GM12878 (cell line): Measurements from ENCODE around the gene FBXL16. TPM values are rescaled to one million over a fixed set of nuclear protein-coding genes. Genes with fewer than 3 reads are reported as not detected.

Source experiments
- ATAC-seq: fragments of 200-7000 bp; cut with Tn5 transposase; 3 replicates; pipeline ENCODE4 v1.9.1; 2020; ENCODE audit warnings: mild to moderate bottlenecking, moderate library complexity
- BruUV-seq: library from RNA; stranded (reverse); fragments of 400-500 nt; replicated peaks from 2 replicates; lab custom pipeline; 2021; lab: Mats Ljungman, UMichigan
- CTCF ChIA-PET: fragments of 300-600 bp; sonication (Branson Sonifier 250); formaldehyde crosslinking; extraction: SDS; loops from one replicate; lab custom pipeline; 2021; ENCODE audit warnings: inconsistent platforms; lab: Yijun Ruan, JAX
- POLR2A ChIA-PET: fragments of 350-600 bp; formaldehyde crosslinking; extraction: SDS; loops from one replicate; lab custom pipeline; 2021; ENCODE audit warnings: inconsistent platforms; lab: Charles Lee
- RAD21 ChIA-PET: fragments of 300-600 bp; sonication (Branson Sonifier 250); formaldehyde crosslinking; loops from one replicate; lab custom pipeline; 2023; ENCODE audit warnings: antibody characterized with exemption; ENCODE audit not compliant: unreplicated experiment; lab: Charles Lee
- SMC1A ChIA-PET: fragments of 300-600 bp; sonication (Branson Sonifier 250); formaldehyde crosslinking; loops from one replicate; lab custom pipeline; 2023; ENCODE audit not compliant: unreplicated experiment, uncharacterized antibody; lab: Charles Lee
- DNase-seq: peaks from one replicate; pipeline ENCODE4 v3.0.0-alpha.2; 2011; ENCODE audit warnings: low read depth, low spot score
- FAIRE-seq: peaks from 3 replicates; lab custom pipeline; 2011; peaks lifted over from hg19 to GRCh38; lab: Jason Lieb, UNC
- H2AFZ ChIP-seq: 2 replicates; pipeline ENCODE4 v1.6.0; 2011; ENCODE audit warnings: low read depth, low read length, control low read depth; ENCODE audit not compliant: control insufficient read depth
- H3K27ac ChIP-seq: 2 replicates; pipeline ENCODE4 v1.5.1; 2011; ENCODE audit warnings: control low read depth; ENCODE audit not compliant: control insufficient read depth, insufficient read depth
- H3K27me3 ChIP-seq, 2 experiments: replicated peaks in 1 of 2; 2 replicates each; pipeline versions ENCODE4 v1.6.0 to v1.6.1; 2011; ENCODE audit warnings: low read length in 1 of 2; ENCODE audit not compliant: control insufficient read depth in 2 of 2, insufficient read depth in 2 of 2
- H3K36me3 ChIP-seq, 2 experiments: 2 replicates each; pipeline ENCODE4 v1.5.1; 2011; ENCODE audit warnings: low read length in 1 of 2; ENCODE audit not compliant: control insufficient read depth in 2 of 2, insufficient read depth in 2 of 2
- H3K4me1 ChIP-seq: 2 replicates; pipeline ENCODE4 v1.6.1; 2011; ENCODE audit warnings: mild to moderate bottlenecking, low read length, moderate library complexity, mixed read lengths; ENCODE audit not compliant: control insufficient read depth, insufficient read depth
- H3K4me2 ChIP-seq: 2 replicates; pipeline ENCODE4 v1.6.0; 2011; ENCODE audit warnings: control low read depth; ENCODE audit not compliant: control insufficient read depth, insufficient read depth
- H3K4me3 ChIP-seq: fragments of 200-600 bp; sonication (generic); 2 replicates; pipeline ENCODE4 v1.5.1; 2016
- H3K79me2 ChIP-seq: 2 replicates; pipeline ENCODE4 v1.6.0; 2011; ENCODE audit warnings: low read length; ENCODE audit not compliant: control insufficient read depth, insufficient read depth
- H3K9ac ChIP-seq: 2 replicates; pipeline ENCODE4 v1.8.0; 2011; ENCODE audit warnings: low read length, control low read depth, mixed read lengths; ENCODE audit not compliant: control insufficient read depth, insufficient read depth
- H3K9me3 ChIP-seq: replicated peaks from 3 replicates; pipeline ENCODE4 v1.5.1; 2011; ENCODE audit warnings: mild to moderate bottlenecking, low read length; ENCODE audit not compliant: control insufficient read depth, insufficient read depth
- H4K20me1 ChIP-seq: 2 replicates; pipeline ENCODE4 v1.6.0; 2011; ENCODE audit not compliant: control insufficient read depth, insufficient read depth
- CHD4 ChIP-seq: fragments of 200-600 bp; sonication (generic); IDR thresholded peaks from 2 replicates; pipeline ENCODE4 v1.6.1; 2016; ENCODE audit warnings: mild to moderate bottlenecking
- E2F8 ChIP-seq: fragments of 450-650 bp; IDR thresholded peaks from 2 replicates; pipeline ENCODE4 v1.6.1; 2018; ENCODE audit warnings: mild to moderate bottlenecking, low read depth, moderate library complexity; ENCODE audit not compliant: partially characterized antibody
- HDAC6 ChIP-seq: fragments of 200-600 bp; sonication (generic); IDR thresholded peaks from one replicate; pipeline ENCODE4 v1.8.0; 2017; ENCODE audit warnings: antibody characterized with exemption; ENCODE audit not compliant: unreplicated experiment
- PAX8 ChIP-seq: fragments of 450-650 bp; IDR thresholded peaks from 2 replicates; pipeline ENCODE4 v1.6.1; 2017; ENCODE audit warnings: mild to moderate bottlenecking, moderate library complexity
- SREBF2 ChIP-seq: IDR thresholded peaks from 2 replicates; pipeline ENCODE4 v1.6.1; 2012; ENCODE audit warnings: mild to moderate bottlenecking, low read length
- STAT1 ChIP-seq: fragments of 450-650 bp; conservative IDR thresholded peaks from 2 replicates; pipeline ENCODE4 v1.6.1; 2014; ENCODE audit warnings: antibody characterized with exemption, mild to moderate bottlenecking
- TCF3 ChIP-seq: IDR thresholded peaks from 2 replicates; pipeline ENCODE4 v1.6.1; 2012; ENCODE audit warnings: low read depth, mild to moderate bottlenecking, low read length, borderline replicate concordance; ENCODE audit not compliant: insufficient read depth
- ZNF24 ChIP-seq: fragments of 450-650 bp; IDR thresholded peaks from 2 replicates; pipeline ENCODE4 v1.6.1; 2017; ENCODE audit warnings: antibody characterized with exemption, mild to moderate bottlenecking
- ZNF384 ChIP-seq: IDR thresholded peaks from 2 replicates; pipeline ENCODE4 v1.6.1; 2012; ENCODE audit warnings: low read depth, mild to moderate bottlenecking, low read length, improper control_type of control experiment, borderline replicate concordance
- WGBS: methylation state at CpG from one replicate; pipeline ENCODE4 v1.1.6; 2016; ENCODE audit warnings: low lambda C conversion rate; ENCODE audit not compliant: insufficient replicate concordance, insufficient coverage; ENCODE audit errors: missing lambda C conversion rate; 5-methylcytosine and 5-hydroxymethylcytosine counted together
- in situ Hi-C: fragments of 300-500 bp; cut with MboI; formaldehyde crosslinking; loops from 9 replicates; pipeline ENCODE4 v1.14.3; 2018; ENCODE audit warnings: mixed read lengths
- intact Hi-C: fragments of 100-400 bp; cut with micrococcal nuclease; formaldehyde crosslinking; loops from one replicate; pipeline ENCODE4 v1.14.2; 2022; ENCODE audit not compliant: unreplicated experiment
- polyA plus RNA-seq, 11 experiments: library from polyadenylated mRNA; depleted of rRNA in 4 of 11; unstranded in 6 of 11; stranded (reverse) in 5 of 11; fragments of >200 nt; fragmentation: Nextera tagmentation in 4 of 11; fragmentation: Illumina TruSeq in 1 of 11; extraction: Ambion mirVana in 4 of 11; extraction: Trizol in 1 of 11; gene quantifications; 1 replicate in 1 of 11; 2 replicates in 10 of 11; pipeline versions ENCODE4 v1.2.1 to v1.2.3, GENCODE V29; 2011 to 2016; ENCODE audit warnings: inconsistent platforms in 2 of 11, missing spikeins in 2 of 11, low read depth in 1 of 11
- total RNA-seq, 4 experiments: library from RNA; depleted of rRNA in 3 of 4; stranded (reverse); fragments of >200 nt in 3 of 4; fragmentation: Illumina TruSeq in 1 of 4; extraction: Trizol in 1 of 4; gene quantifications; 2 replicates each; pipeline versions ENCODE4 v1.2.1 to v1.2.3, GENCODE V29; 2013 to 2021

Gene FBXL16
- total and polyA plus RNA-seq, 10 of the 15 experiments (the other 5 are each of a cell fraction or from before 2014, with no cell fraction given) = 0.13 to 1.4 (median 0.24) TPM

- TF ChIP-seq ZNF384 = no peak
- TF ChIP-seq E2F8 = no peak
- TF ChIP-seq STAT1 = no peak
- no peak for TF ChIP-seq SREBF2
- no peak for TF ChIP-seq ZNF24
- no peak for TF ChIP-seq CHD4
- no peak for TF ChIP-seq TCF3
- TF ChIP-seq, all 136 proteins: peak for 0
Measured at GRCh38 chr16:707062-707538, 1.5 kb upstream of the FBXL16 start (continued).

DNA sequence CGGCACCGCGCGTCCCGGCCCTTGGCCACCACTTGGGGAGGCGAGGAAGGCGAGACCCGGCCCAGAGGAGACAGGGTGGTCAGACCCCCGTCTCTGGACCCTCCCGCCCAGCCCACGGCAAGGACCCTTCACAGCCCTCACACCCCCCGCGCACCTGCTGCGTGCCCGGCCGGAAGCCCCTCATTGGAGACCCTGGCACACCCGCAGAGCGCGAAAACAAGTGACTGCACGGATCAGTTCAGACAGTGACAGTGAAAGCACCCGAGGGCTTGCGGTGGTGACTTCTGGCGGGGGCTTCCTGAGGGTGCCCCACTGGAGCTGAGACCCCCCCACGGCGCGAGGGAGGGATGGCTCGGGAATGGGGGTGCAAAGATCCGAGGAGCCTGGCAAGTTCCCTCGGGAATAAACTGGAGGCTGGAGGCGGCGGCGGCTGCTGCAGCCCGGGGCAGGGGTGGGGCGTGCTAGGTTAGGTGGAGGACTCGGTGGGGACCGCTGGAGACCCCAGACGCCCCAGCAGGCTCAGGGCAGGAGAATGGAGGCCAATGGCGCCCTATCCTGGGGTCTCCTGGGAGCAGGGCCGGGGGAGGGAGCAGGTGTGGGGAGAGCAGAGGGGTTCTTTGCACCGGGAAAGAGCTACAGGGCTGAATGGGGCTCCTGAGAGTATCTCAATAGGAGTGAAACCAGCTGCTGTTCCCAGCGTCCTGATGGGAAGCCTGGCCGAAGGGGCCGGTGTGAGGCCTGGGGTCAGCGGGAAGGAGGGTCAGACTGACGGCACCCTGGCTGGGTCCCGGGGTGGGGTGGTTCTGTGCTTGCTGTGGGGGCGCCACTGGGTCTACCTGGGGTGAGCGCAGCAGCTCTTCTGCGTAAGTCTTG lies 824 bp upstream of the FBXL16 start:
- H3K9me3 ChIP-seq = no peaks in the 10 kb centered on the region
- BruUV-seq = no TSS peak
- SMC1A ChIA-PET = no interaction called here
- WGBS = 8% methylated on average over 39 of the region's 49 CpGs
- TF ChIP-seq PAX8 = no peak
- no peak for TF ChIP-seq HDAC6
- H3K27me3 ChIP-seq = peaks cover 0 to 11% of the 10 kb centered on the region in 2 experiments; a peak in 2 of 4 replicates
- no peak overlapping the region for H3K9ac ChIP-seq
- no peaks in the 10 kb centered on the region for H4K20me1 ChIP-seq
- in situ Hi-C loops (no loop called here), intact Hi-C loops (no loop called here)
- ATAC-seq (no peak), FAIRE-seq (no peak), DNase-seq (no peak)
- H3K27ac ChIP-seq = no peak overlapping the region
- CTCF ChIA-PET = no interaction called here
- H3K36me3 ChIP-seq = no peaks in the 10 kb centered on the region
- H3K4me1 ChIP-seq = no peaks in the 10 kb centered on the region
- POLR2A ChIA-PET = no interaction called here
- no peaks in the 10 kb centered on the region for H3K79me2 ChIP-seq
- no peak overlapping the region for H2AFZ ChIP-seq
- RAD21 ChIA-PET = no interaction called here
- no peak overlapping the region for H3K4me2 ChIP-seq
- no peak overlapping the region for H3K4me3 ChIP-seq
